LNCAP (cell line): ENCODE measurements around the gene IFNA5.

Experiments used
- CTCF ChIP-seq: fragments of 450-650 bp; IDR thresholded peaks from 2 replicates; pipeline ENCODE4 v1.5.1; 2017; ENCODE audit warnings: mild to moderate bottlenecking

Gene IFNA5

GRCh38 chr9:21287280-21287679 is 17.8 kb downstream of the IFNA5 start:
- TF ChIP-seq CTCF, result no peak

- TF ChIP-seq CTCF, result no peak
Measured at GRCh38 chr9:21286659-21287058, 18.5 kb downstream of the IFNA5 start.

GRCh38 chr9:21286099-21286498 is 19.0 kb downstream of the IFNA5 start:
- TF ChIP-seq CTCF, result no peak

- no peak for TF ChIP-seq CTCF
Measured at GRCh38 chr9:21281275-21281674, 23.8 kb downstream of the IFNA5 start.

GRCh38 chr9:21268347-21268657 is 36.8 kb downstream of the IFNA5 start:
- TF ChIP-seq CTCF, result no peak

- no peak for TF ChIP-seq CTCF
Measured at GRCh38 chr9:21267485-21268346, 37.4 kb downstream of the IFNA5 start.

GRCh38 chr9:21266733-21267484 is 38.2 kb downstream of the IFNA5 start:
- TF ChIP-seq CTCF, result no peak
